NCI-H2171 (cell line): Measurements from ENCODE around the gene NDUFS7.
"Not testable (repeated sequence)": the region's sequence is repeated elsewhere in the genome, so short reads cannot be mapped to it uniquely, and the experiment has no call there.

Source experiments
- DNase-seq: peaks from one replicate; lab custom pipeline; 2025; lab: John Stamatoyannopoulos, UW

Gene NDUFS7

GRCh38 chr19:1432507-1432887 lies 48.8 kb downstream of the NDUFS7 start:
- no peak for DNase-seq

- DNase-seq = no peak
Measured at GRCh38 chr19:1433119-1434039, 49.7 kb downstream of the NDUFS7 start.

GRCh38 chr19:1434040-1434366 lies 50.3 kb downstream of the NDUFS7 start:
- no peak for DNase-seq

GRCh38 chr19:1434577-1435060 lies 50.9 kb downstream of the NDUFS7 start:
- no peak for DNase-seq

GRCh38 chr19:1435378-1435989 lies 51.8 kb downstream of the NDUFS7 start:
- no peak for DNase-seq

- no peak for DNase-seq
Measured at GRCh38 chr19:1437609-1438008, 53.9 kb downstream of the NDUFS7 start.

- peak; percentile 92 for DNase-seq
Measured at GRCh38 chr19:1438035-1438932, 54.6 kb downstream of the NDUFS7 start, which contains the start of gene RPS15. RPS15 (plus strand) TSS chr19:1438396; CDS start chr19:1438426, 30 bp downstream.

GRCh38 chr19:1438933-1439354 lies 55.2 kb downstream of the NDUFS7 start:
- DNase-seq = no peak

GRCh38 chr19:1439525-1440417 lies 56.1 kb downstream of the NDUFS7 start:
- DNase-seq = not testable (repeated sequence)

- no peak for DNase-seq
Measured at GRCh38 chr19:1440418-1440801, 56.7 kb downstream of the NDUFS7 start.

- no peak for DNase-seq
Measured at GRCh38 chr19:1441022-1441426, 57.3 kb downstream of the NDUFS7 start.

- DNase-seq = no peak
Measured at GRCh38 chr19:1441677-1442438, 58.2 kb downstream of the NDUFS7 start.
